HepG2 (cell line): Measurements from ENCODE around the gene NT5DC4. TPM values are rescaled to one million over a fixed set of nuclear protein-coding genes. Genes with fewer than 3 reads are reported as not detected.

Source experiments
- ATAC-seq: fragments of 200-7000 bp; cut with Tn5 transposase; 3 replicates; pipeline ENCODE4 v1.9.1; 2020; ENCODE audit warnings: mild to moderate bottlenecking, moderate library complexity
- BruUV-seq: library from RNA; stranded (reverse); fragments of 400-500 nt; replicated peaks from 2 replicates; lab custom pipeline; 2021; lab: Mats Ljungman, UMichigan
- CTCF ChIA-PET: fragments of 300-600 bp; formaldehyde crosslinking; extraction: SDS; loops from one replicate; lab custom pipeline; 2021; ENCODE audit warnings: low total read pairs, inconsistent platforms, low intra/inter-chr PET ratio; lab: Yijun Ruan, JAX
- POLR2A ChIA-PET: fragments of 350-600 bp; sonication (Branson Sonifier 250); formaldehyde crosslinking; loops from one replicate; lab custom pipeline; 2020; ENCODE audit warnings: antibody characterized with exemption, inconsistent platforms; lab: Yijun Ruan, JAX
- DNase-seq: peaks from one replicate; pipeline ENCODE4 v3.0.0-alpha.2; 2015; ENCODE audit warnings: low spot score
- FAIRE-seq: peaks from 3 replicates; lab custom pipeline; 2011; peaks lifted over from hg19 to GRCh38; lab: Jason Lieb, UNC
- H2AFZ ChIP-seq: one replicate; pipeline ENCODE4 v1.6.1; 2011; ENCODE audit warnings: low read length, inconsistent platforms
- H3K27ac ChIP-seq: fragments of 300-600 bp; 3 replicates; pipeline ENCODE4 v1.8.0; 2011; ENCODE audit warnings: mixed run types, mild to moderate bottlenecking, mixed read lengths, low read length, inconsistent platforms; ENCODE audit not compliant: insufficient read depth; ENCODE audit errors: extremely low read length
- H3K27me3 ChIP-seq, 2 experiments: fragments of 200-600 bp in 1 of 2; 2 replicates in 1 of 2; 3 replicates in 1 of 2; pipeline versions ENCODE4 v1.6.0 to v1.8.0; 2011; ENCODE audit warnings: low read length in 2 of 2, mild to moderate bottlenecking in 2 of 2, moderate library complexity in 2 of 2, inconsistent platforms in 1 of 2; ENCODE audit not compliant: insufficient read depth in 2 of 2, control insufficient read depth in 1 of 2
- H3K36me3 ChIP-seq, 2 experiments: fragments of 200-600 bp in 1 of 2; replicated peaks in 1 of 2; 2 replicates in 1 of 2; 3 replicates in 1 of 2; pipeline versions ENCODE4 v1.5.1 to v1.8.0; 2011; ENCODE audit warnings: low read length in 2 of 2, inconsistent platforms in 1 of 2; ENCODE audit not compliant: insufficient read depth in 2 of 2, control insufficient read depth in 1 of 2
- H3K4me1 ChIP-seq: 2 replicates; pipeline ENCODE4 v1.5.1; 2012; ENCODE audit warnings: low read length, inconsistent platforms; ENCODE audit not compliant: insufficient read depth
- H3K4me2 ChIP-seq: 2 replicates; pipeline ENCODE4 v1.6.0; 2011; ENCODE audit warnings: low read depth, low read length, inconsistent platforms
- H3K4me3 ChIP-seq, 3 experiments: fragments of 200-600 bp in 1 of 3; sonication (generic), shearing (Covaris generic) in 1 of 3; replicated peaks in 1 of 3; 2 replicates each; pipeline ENCODE4 v1.5.1; 2011 to 2016; ENCODE audit warnings: low read length in 3 of 3, inconsistent platforms in 2 of 3, low read depth in 2 of 3, mild to moderate bottlenecking in 2 of 3, control low read depth in 1 of 3, mixed read lengths in 1 of 3; ENCODE audit not compliant: insufficient read depth in 1 of 3
- H3K79me2 ChIP-seq: one replicate; pipeline ENCODE4 v1.6.1; 2011; ENCODE audit warnings: low read length, inconsistent platforms; ENCODE audit not compliant: insufficient read depth
- H3K9ac ChIP-seq: 2 replicates; pipeline ENCODE4 v1.6.0; 2011; ENCODE audit warnings: mild to moderate bottlenecking, low read depth, low read length, inconsistent platforms; ENCODE audit not compliant: insufficient read depth
- H3K9me3 ChIP-seq: 2 replicates; pipeline ENCODE4 v1.5.1; 2012; ENCODE audit warnings: mild to moderate bottlenecking, low read length
- H4K20me1 ChIP-seq: 2 replicates; pipeline ENCODE4 v1.6.0; 2011; ENCODE audit warnings: inconsistent platforms, mild to moderate bottlenecking, low read length, moderate library complexity; ENCODE audit not compliant: insufficient read depth
- GABPB1 ChIP-seq: IDR thresholded peaks from 2 replicates; pipeline ENCODE4 v1.6.1; 2016; ENCODE audit warnings: mild to moderate bottlenecking, missing genetic modification reagents, moderate library complexity, missing compliant biosample characterization
- HHEX ChIP-seq: IDR thresholded peaks from 2 replicates; pipeline ENCODE4 v1.6.1; 2016; ENCODE audit warnings: control low read depth
- HNRNPK ChIP-seq: fragments of 200-400 bp; formaldehyde crosslinking; IDR thresholded peaks from 2 replicates; pipeline ENCODE4 v1.6.1; 2018; ENCODE audit warnings: low read length, low read depth, moderate library complexity, mild to moderate bottlenecking; ENCODE audit not compliant: poor library complexity, severe bottlenecking
- KDM1A ChIP-seq: IDR thresholded peaks from 2 replicates; pipeline ENCODE4 v1.6.1; 2016; ENCODE audit warnings: missing compliant biosample characterization
- NAIF1 ChIP-seq: sonication (generic); formaldehyde crosslinking; IDR thresholded peaks from 2 replicates; pipeline ENCODE4 v1.5.0; 2020; ENCODE audit warnings: mild to moderate bottlenecking, missing genetic modification reagents, borderline replicate concordance
- PAWR ChIP-seq: sonication (generic); formaldehyde crosslinking; IDR thresholded peaks from 2 replicates; pipeline ENCODE4 v1.4.0; 2020; ENCODE audit warnings: missing genetic modification reagents, mild to moderate bottlenecking, borderline replicate concordance
- RBFOX2 ChIP-seq: fragments of 200-400 bp; formaldehyde crosslinking; IDR thresholded peaks from 2 replicates; pipeline ENCODE4 v1.6.1; 2017; ENCODE audit warnings: low read depth, mild to moderate bottlenecking, low read length
- SPEN ChIP-seq: sonication (generic); formaldehyde crosslinking; IDR thresholded peaks from 2 replicates; pipeline ENCODE4 v1.5.1; 2020; ENCODE audit warnings: low read depth, mild to moderate bottlenecking, missing genetic modification reagents
- TARDBP ChIP-seq: sonication (generic); formaldehyde crosslinking; IDR thresholded peaks from 2 replicates; pipeline ENCODE4 v1.8.0; 2022; ENCODE audit warnings: mild to moderate bottlenecking, missing genetic modification reagents
- ZNF256 ChIP-seq: sonication (generic); formaldehyde crosslinking; conservative IDR thresholded peaks from 2 replicates; pipeline ENCODE4 v1.4.0; 2020; ENCODE audit warnings: missing genetic modification reagents
- ZNF530 ChIP-seq: sonication (generic); formaldehyde crosslinking; IDR thresholded peaks from 2 replicates; pipeline ENCODE4 v1.5.0; 2020; ENCODE audit warnings: low read depth, mild to moderate bottlenecking, missing genetic modification reagents
- ZNF550 ChIP-seq: sonication (generic); formaldehyde crosslinking; IDR thresholded peaks from 2 replicates; pipeline ENCODE4 v1.4.0; 2020; ENCODE audit warnings: mild to moderate bottlenecking, missing genetic modification reagents, borderline replicate concordance
- ZNF607 ChIP-seq: sonication (generic); formaldehyde crosslinking; IDR thresholded peaks from 2 replicates; pipeline ENCODE4 v1.5.1; 2020; ENCODE audit warnings: missing genetic modification reagents, mild to moderate bottlenecking, borderline replicate concordance
- WGBS: methylation state at CpG from one replicate; pipeline ENCODE4 v1.1.6; 2017; ENCODE audit warnings: low lambda C conversion rate; 5-methylcytosine and 5-hydroxymethylcytosine counted together
- in situ Hi-C: cut with HindIII; loops from 2 replicates; pipeline ENCODE4 v1.10.0; 2017; ENCODE audit warnings: low pct_unique_long_range_greater_than_20kb; ENCODE audit not compliant: extremely low pct_ligation_motif_present
- intact Hi-C: fragments of 100-400 bp; cut with micrococcal nuclease; formaldehyde crosslinking; loops from one replicate; pipeline ENCODE4 v1.10.0; 2022; ENCODE audit not compliant: unreplicated experiment
- polyA plus RNA-seq, 8 experiments: library from polyadenylated mRNA; depleted of rRNA in 3 of 8; stranded (reverse) in 7 of 8; unstranded in 1 of 8; fragments of >200 nt; fragmentation: Illumina TruSeq in 4 of 8; extraction: Trizol in 4 of 8; gene quantifications; 2 replicates each; pipeline versions ENCODE4 v1.2.1 to v1.2.3, GENCODE V29; 2011 to 2016; ENCODE audit warnings: low read depth in 4 of 8, missing spikeins in 1 of 8, mixed read lengths in 1 of 8; ENCODE audit not compliant: insufficient read depth in 1 of 8
- total RNA-seq, 5 experiments: library from RNA; depleted of rRNA; stranded (reverse); fragments of >200 nt; fragmentation: Illumina TruSeq; extraction: Trizol; gene quantifications; 2 replicates each; pipeline ENCODE4 v1.2.3, GENCODE V29; 2016; ENCODE audit warnings: low read depth in 1 of 5
- TF ChIP-seq, protein P1 (sequence below): sonication (generic); formaldehyde crosslinking; conservative IDR thresholded peaks from 2 replicates; pipeline ENCODE4 v1.5.0; 2020; ENCODE audit warnings: missing genetic modification reagents
- TF ChIP-seq, protein P2 (sequence below): sonication (generic); formaldehyde crosslinking; IDR thresholded peaks from 2 replicates; pipeline ENCODE4 v1.8.0; 2022; ENCODE audit warnings: low read depth, missing genetic modification reagents
- TF ChIP-seq, protein P3 (sequence below): IDR thresholded peaks from 2 replicates; pipeline ENCODE4 v1.6.1; 2016; ENCODE audit warnings: mild to moderate bottlenecking, missing biosample characterization, missing genetic modification reagents

NT5DC4 gene
- total and polyA plus RNA-seq, 2 of the 13 experiments (the other 11 are each of a cell fraction or from before 2014, with no cell fraction given): 0.04 to 4.2 TPM

DNA sequence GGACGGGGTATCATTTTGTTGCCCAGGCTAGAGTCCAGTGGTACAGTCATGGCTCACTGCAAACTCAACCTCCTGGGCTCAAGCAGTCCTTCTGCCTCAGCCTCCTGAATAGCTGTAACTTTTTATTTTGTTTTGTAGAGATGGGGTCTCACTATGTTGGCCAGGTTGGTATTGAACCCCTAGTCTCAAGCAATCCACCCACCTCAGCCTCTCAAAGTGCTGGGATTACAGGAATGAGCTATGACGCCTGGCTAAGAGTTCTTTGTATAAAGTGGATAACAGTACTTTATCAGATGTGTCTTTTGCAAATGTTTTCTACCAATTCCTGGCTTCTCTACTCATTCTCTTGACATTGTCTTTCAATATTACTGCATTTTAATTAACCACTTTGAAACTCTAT lies 17.1 kb upstream of the NT5DC4 start:
- no peaks in the 10 kb centered on the region for H3K79me2 ChIP-seq
- POLR2A ChIA-PET: no interaction called here
- in situ Hi-C loops (no loop called here), intact Hi-C loops (no loop called here)
- no peaks in the 10 kb centered on the region for H3K36me3 ChIP-seq
- DNase-seq: no peak
- no peak overlapping the region for H3K27ac ChIP-seq
- H3K9ac ChIP-seq: no peak overlapping the region
- H3K4me2 ChIP-seq: no peak overlapping the region
- CTCF ChIA-PET: no interaction called here
- H4K20me1 ChIP-seq: no peaks in the 10 kb centered on the region
- H3K9me3 ChIP-seq: no peaks in the 10 kb centered on the region
- no peak for TF ChIP-seq SPEN
- TF ChIP-seq, protein P1, sequence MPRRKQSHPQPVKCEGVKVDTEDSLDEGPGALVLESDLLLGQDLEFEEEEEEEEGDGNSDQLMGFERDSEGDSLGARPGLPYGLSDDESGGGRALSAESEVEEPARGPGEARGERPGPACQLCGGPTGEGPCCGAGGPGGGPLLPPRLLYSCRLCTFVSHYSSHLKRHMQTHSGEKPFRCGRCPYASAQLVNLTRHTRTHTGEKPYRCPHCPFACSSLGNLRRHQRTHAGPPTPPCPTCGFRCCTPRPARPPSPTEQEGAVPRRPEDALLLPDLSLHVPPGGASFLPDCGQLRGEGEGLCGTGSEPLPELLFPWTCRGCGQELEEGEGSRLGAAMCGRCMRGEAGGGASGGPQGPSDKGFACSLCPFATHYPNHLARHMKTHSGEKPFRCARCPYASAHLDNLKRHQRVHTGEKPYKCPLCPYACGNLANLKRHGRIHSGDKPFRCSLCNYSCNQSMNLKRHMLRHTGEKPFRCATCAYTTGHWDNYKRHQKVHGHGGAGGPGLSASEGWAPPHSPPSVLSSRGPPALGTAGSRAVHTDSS: no peak
- no peak for TF ChIP-seq HNRNPK
- no peak for TF ChIP-seq ZNF256 (CRISPR knock-in tag)
- TF ChIP-seq, all 625 proteins: peak for 0
- H3K4me3 ChIP-seq: no peak overlapping the region
- H2AFZ ChIP-seq: no peak overlapping the region
- peaks cover 0 to 9% of the 10 kb centered on the region in 2 experiments; a peak in 2 of 5 replicates for H3K27me3 ChIP-seq
- 11% methylated on average over 2 of the region's 2 CpGs for WGBS
- ATAC-seq: no peak
- H3K4me1 ChIP-seq: no peaks in the 10 kb centered on the region
- no TSS peak for BruUV-seq
- no peak for FAIRE-seq

DNA sequence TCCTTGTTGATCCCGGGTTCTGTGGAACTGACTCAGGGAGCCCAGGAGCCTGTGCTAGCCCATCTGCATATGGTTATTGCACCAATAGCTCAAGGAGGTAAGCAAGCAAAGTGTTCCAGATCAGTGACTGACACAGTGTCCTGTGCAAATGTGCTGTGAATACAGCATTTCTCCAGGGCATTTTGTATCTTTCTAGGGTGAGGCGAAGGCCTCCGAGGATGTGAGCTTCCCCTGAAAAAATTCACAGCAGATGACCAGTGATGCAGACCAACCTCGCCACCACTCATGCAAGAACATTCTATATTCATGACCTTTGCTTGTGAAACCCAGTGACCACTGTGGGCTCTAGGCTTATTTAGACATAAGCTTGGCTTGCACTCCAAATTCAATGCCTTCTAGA lies 15.2 kb upstream of the NT5DC4 start:
- H3K4me3 ChIP-seq: no peak overlapping the region
- no peaks in the 10 kb centered on the region for H4K20me1 ChIP-seq
- H3K9ac ChIP-seq: no peak overlapping the region
- no peaks in the 10 kb centered on the region for H3K36me3 ChIP-seq
- no peak for FAIRE-seq
- ATAC-seq: no peak
- WGBS: 48% methylated on average over 4 of the region's 4 CpGs
- peaks cover 2 to 20% of the 10 kb centered on the region in 2 experiments; a peak in 4 of 5 replicates for H3K27me3 ChIP-seq
- no peak overlapping the region for H2AFZ ChIP-seq
- no peak for DNase-seq
- ChIA-PET CTCF (no interaction called here), POLR2A (no interaction called here)
- H3K79me2 ChIP-seq: no peaks in the 10 kb centered on the region
- intact Hi-C loops (no loop called here), in situ Hi-C loops (no loop called here)
- BruUV-seq: no TSS peak
- no peak overlapping the region for H3K27ac ChIP-seq
- H3K4me2 ChIP-seq: no peak overlapping the region
- H3K4me1 ChIP-seq: no peaks in the 10 kb centered on the region
- H3K9me3 ChIP-seq: no peaks in the 10 kb centered on the region
- no peak for TF ChIP-seq GABPB1 (CRISPR knock-in tag)
- no peak for TF ChIP-seq RBFOX2
- TF ChIP-seq KDM1A (CRISPR knock-in tag): no peak
- no peak for TF ChIP-seq ZNF550 (CRISPR knock-in tag)
- no peak for TF ChIP-seq PAWR (CRISPR knock-in tag)
- TF ChIP-seq NAIF1 (CRISPR knock-in tag): no peak
- no peak for TF ChIP-seq TARDBP
- TF ChIP-seq, protein P2, sequence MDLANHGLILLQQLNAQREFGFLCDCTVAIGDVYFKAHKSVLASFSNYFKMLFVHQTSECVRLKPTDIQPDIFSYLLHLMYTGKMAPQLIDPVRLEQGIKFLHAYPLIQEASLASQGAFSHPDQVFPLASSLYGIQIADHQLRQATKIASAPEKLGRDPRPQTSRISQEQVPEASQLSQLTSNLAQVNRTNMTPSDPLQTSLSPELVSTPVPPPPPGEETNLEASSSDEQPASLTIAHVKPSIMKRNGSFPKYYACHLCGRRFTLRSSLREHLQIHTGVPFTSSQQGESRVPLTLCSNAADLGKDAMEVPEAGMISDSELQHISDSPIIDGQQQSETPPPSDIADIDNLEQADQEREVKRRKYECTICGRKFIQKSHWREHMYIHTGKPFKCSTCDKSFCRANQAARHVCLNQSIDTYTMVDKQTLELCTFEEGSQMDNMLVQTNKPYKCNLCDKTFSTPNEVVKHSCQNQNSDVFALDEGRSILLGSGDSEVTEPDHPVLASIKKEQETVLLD (CRISPR knock-in tag): no peak
- TF ChIP-seq, protein P3, sequence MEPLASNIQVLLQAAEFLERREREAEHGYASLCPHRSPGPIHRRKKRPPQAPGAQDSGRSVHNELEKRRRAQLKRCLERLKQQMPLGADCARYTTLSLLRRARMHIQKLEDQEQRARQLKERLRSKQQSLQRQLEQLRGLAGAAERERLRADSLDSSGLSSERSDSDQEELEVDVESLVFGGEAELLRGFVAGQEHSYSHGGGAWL (CRISPR knock-in tag): no peak
- no peak for TF ChIP-seq ZNF530 (CRISPR knock-in tag)
- no peak for TF ChIP-seq ZNF607 (CRISPR knock-in tag)
- TF ChIP-seq HHEX (CRISPR knock-in tag): no peak
